Inferior parietal cortex (tissue), 1 donor: ENCODE data around the gene USB1.

Source experiments
- DNase-seq: peaks from one replicate; pipeline ENCODE4 v3.0.0-alpha.2; 2016; ENCODE audit errors: extremely low spot score

The USB1 gene

GRCh38 chr16:58034128-58034685 lies 33.0 kb downstream of the USB1 start:
- DNase-seq = no peak

GRCh38 chr16:58034774-58035173 lies 33.6 kb downstream of the USB1 start:
- no peak for DNase-seq

DNA sequence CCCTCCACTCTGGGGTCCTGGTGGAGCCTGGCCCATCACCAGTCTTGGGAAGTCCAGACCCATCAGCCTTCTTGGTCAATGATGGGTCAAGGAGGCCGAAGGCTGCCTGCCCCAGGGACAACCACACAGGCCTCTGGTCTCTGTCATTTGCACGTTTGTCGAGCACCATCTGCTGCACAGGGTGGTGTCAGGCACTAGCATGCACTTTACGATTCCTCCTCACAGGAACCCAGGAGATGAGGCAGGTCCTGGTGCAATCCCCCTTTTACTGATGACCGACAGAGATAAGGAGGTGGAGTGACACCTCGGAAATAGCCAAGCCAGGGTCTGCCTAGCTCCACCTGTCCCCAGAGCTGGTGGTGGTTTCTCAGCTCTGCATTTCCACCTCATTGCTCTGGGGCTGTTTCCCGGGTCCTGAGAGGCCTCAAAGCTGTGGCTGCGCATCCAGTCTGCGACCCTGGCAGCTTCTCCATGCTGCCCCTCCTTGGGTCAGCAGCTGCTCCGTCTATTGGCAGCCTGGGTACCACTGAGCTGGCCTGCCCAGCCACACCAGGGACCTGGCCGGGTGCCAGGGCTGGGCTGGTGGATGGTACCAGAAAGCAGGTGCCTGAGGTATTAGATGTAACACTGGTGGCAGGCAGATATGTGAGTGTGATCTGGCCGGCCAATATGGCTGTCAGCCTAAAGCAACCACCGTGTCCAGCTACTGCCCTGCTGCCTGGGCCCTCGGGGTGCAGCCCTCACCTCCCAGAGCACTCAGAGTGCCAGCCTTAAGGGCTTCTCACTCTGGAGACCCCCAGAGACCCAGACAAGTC lies 34.4 kb downstream of the USB1 start:
- no peak for DNase-seq

DNA sequence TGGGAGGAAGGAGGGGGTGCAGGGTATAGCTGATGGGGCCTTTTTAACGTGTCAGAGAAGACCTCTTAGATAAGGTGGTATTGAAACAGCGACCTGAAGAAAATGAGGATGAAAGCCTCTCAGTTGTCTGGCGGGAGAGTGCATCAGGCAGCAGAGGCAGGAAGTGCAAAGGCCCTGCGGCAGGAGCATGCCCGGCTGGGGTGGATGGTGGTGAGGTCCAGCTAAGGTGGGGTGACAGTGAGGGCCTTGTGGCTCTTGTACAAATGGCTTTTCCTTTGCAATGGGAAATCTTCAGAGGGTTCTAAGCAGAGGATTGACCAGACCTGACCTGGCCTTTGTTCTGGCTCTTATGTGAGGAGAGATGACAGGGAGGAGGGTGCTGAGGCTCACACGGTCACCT lies 35.7 kb downstream of the USB1 start:
- DNase-seq = no peak

DNA sequence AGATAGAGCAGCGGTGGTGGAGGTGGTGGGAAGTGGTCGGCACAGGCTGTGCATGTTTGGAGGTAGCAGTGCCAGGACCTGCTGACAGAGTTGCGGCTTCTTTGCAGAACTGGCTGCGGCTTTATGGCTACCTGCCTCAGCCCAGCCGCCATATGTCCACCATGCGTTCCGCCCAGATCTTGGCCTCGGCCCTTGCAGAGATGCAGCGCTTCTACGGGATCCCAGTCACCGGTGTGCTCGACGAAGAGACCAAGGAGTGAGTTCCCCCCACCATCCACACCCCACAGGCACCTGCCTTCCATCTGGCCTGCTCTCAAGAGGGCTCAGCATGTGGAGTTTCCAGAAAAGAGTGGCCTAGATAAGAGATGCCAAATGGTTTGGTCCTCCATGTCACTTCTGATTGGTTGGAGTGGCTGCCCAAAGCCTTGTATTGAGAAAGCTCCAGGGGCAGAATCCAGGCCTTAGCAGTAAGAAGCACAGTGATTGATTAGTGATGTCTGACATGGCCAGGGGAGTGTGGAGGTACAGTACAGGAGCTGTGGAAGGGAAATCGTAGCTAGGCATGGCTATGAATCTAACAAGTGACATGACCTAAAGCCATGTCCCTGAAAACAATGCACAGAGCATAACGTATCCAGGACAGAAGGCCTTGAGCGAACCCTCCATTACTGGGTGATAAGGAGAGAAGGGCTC lies 36.3 kb downstream of the USB1 start:
- DNase-seq = no peak

GRCh38 chr16:58038219-58038641 lies 37.0 kb downstream of the USB1 start:
- DNase-seq = no peak

GRCh38 chr16:58039829-58040495 lies 38.8 kb downstream of the USB1 start:
- DNase-seq = no peak

GRCh38 chr16:58040496-58040846 lies 39.3 kb downstream of the USB1 start:
- DNase-seq = no peak

GRCh38 chr16:58040945-58041627 lies 39.9 kb downstream of the USB1 start:
- DNase-seq = no peak

DNA sequence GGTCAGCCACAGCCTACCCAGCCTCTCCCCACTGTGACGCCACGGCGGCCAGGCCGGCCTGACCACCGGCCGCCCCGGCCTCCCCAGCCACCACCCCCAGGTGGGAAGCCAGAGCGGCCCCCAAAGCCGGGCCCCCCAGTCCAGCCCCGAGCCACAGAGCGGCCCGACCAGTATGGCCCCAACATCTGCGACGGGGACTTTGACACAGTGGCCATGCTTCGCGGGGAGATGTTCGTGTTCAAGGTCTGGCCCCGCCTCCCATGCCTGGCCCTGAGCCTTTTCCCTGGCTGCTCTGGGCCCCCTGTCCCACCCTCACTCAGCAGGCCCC lies 40.4 kb downstream of the USB1 start:
- no peak for DNase-seq

GRCh38 chr16:58042001-58042885 lies 41.0 kb downstream of the USB1 start:
- DNase-seq = no peak

DNA sequence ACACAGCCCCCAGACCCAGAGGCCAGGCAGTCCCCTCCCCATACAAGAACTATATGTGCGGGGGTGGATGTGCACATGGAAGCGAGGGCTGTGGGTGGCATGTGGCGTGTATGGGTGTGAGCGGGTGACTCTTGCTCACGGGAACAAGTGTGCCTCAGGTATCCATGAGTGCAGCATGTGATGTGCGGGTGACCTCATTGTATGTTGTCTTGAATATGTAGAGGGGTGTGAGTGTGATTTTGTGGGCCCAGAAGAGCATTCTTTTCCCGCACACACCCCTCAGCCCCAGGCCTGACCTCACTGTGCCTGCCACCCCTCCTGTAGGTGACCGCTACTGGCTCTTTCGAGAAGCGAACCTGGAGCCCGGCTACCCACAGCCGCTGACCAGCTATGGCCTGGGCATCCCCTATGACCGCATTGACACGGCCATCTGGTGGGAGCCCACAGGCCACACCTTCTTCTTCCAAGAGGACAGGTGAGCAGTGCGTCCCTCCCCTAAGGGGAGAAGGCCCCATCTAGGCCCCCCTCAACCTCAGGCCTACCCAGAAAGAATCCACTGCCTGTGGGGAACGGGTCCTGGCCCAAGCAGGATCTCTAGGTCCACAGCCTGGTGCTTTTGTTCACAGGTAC lies 41.8 kb downstream of the USB1 start:
- no peak for DNase-seq

GRCh38 chr16:58043571-58044155 lies 42.5 kb downstream of the USB1 start:
- no peak for DNase-seq

DNA sequence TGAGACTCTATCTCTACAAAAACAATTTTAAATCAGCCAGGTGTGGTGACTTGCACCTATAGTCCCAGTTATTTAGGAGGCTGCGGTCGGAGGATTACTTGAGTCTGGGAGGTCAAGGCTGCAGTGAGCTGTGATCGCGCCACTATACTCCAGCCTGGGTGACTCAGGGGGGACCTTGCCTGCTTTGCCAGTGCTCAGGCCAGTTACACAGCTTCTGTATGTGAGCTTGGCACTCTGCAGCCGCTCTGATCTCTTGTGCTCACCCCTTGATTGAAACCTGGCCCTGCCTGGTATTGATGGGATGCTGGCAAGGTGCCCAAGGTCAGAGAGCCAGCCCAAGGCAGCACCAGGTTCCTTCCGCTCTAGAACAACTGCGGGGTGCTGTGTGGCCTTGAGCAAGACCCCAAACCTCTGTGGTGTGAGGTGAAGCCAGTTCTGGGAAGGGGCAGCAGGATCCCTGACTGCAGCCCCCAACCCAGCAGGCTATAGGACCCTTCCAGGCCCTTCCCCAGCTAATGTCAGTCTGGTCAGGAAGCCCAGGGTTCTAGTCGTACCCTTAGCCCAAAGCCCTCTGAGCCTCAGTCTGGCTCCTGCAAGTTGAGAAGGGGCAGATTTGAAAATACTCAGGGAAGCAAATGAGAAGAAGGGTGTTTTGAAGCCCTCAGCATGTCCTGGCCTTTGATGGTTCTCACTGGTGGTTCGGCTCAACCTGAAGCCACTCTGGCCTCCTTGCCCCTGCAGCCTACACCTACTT lies 43.2 kb downstream of the USB1 start:
- DNase-seq = no peak

- no peak for DNase-seq
Measured at GRCh38 chr16:58045096-58045495, 43.9 kb downstream of the USB1 start.

- no peak for DNase-seq
Measured at GRCh38 chr16:58046054-58046881, 45.1 kb downstream of the USB1 start.

DNA sequence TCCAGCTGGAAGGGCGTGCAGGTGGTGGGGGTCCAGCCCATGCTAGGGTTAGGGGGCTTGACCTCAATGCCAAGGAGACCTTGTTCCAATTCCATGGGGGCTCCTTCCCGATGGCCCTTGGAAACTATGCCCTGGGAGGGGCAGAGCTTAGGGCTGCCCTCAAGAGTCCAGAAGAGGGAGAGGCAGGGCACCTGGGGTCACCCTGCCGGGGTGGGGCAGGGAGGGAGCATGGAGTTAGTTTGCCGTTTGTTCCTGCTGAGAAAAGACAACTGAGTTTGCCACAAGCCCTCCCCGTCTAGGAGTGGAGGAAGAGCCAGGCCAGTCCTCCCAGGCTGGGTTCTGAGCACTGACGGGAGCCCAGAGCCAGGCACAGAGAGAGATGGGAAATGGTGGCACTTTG lies 45.7 kb downstream of the USB1 start:
- no peak for DNase-seq

DNA sequence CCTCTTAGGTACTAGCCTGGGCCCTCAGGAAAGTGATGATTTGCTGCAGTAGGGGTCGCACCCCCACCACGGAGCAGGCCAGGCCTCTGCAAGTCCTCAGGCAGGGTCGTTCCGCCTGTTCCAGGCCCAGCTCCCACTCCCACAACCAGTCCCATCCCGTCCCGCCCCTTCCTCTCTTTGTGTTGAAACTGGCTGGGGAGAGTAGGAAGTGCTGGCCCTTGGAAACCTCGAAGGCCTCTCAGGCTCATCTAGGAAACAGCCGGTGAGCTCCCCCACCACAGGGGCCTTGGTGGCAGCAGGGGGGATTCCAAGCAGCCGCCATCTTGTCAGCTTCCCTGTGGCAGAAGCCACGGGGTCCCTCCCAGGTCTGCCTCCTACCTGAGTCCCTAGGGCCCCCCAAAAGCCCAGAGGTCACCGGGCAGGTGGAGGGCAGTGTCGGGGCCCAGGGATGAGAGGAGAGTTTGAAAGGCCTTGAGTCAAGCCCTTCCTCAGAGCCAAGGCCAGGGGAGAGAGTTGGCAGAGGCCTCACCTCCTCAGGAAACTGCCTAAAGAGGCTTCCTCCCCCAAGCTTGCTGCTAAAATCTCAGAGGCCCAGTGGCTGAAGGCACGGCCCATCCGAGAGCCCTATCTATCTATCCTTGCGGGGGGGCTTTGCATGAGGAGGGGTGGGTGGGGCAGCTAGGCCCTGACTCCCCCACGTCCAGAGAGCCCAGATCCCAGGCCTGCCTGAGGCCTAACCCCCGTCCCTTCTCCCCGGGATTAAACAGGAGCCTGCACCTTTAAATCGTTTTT lies 46.5 kb downstream of the USB1 start:
- DNase-seq = no peak
